ENCODE measurements around the gene ACOT7.

- TF ChIP-seq POLR2A (IDR thresholded peaks at IDR 0.05): no peak
- no peak for TF ChIP-seq CTCF (IDR thresholded peaks at IDR 0.05)
These were observed 79.1 kb downstream of the ACOT7 start for GRCh38 chr1:6314503-6314902.

All from esophagus squamous epithelium (tissue), 4 donors.